Erythroblast (primary cell): ENCODE measurements around the gene NKX6-2.

Experiments used
- GATA1 ChIP-seq: IDR thresholded peaks from 2 replicates; pipeline ENCODE4 v1.6.1; 2011; ENCODE audit warnings: low read depth, mild to moderate bottlenecking, control low read depth, low read length, moderate library complexity
- POLR2A ChIP-seq: IDR thresholded peaks from 2 replicates; pipeline ENCODE4 v1.6.1; 2011; ENCODE audit warnings: mild to moderate bottlenecking, low read length

GRCh38 chr10:132804785-132805426, 19.0 kb upstream of the NKX6-2 start:
- TF ChIP-seq POLR2A, result no peak
- TF ChIP-seq GATA1, result no peak
